ENCODE results near the gene KIF14.
"Not testable (repeated sequence)": the region's sequence is repeated elsewhere in the genome, so short reads cannot be mapped to it uniquely, and the experiment has no call there.

The KIF14 gene

GRCh38 chr1:200556002-200556401 is 64.5 kb downstream of the KIF14 start:
- TF ChIP-seq CTCF (IDR thresholded peaks at IDR 0.05; ENCODE audit: low read depth, low read length), result peak; percentile 42; the same call in 1 of the 2 replicates
- TF ChIP-seq EZH2phosphoT487 (IDR thresholded peaks at IDR 0.05; ENCODE audit: low read depth), result no peak
- H4K20me1 ChIP-seq (ENCODE audit: insufficient read depth, low read length), result no peaks in the 10 kb centered on the region
- H3K9ac ChIP-seq (ENCODE audit: low read length), result no peak overlapping the region
- H3K9me3 ChIP-seq (ENCODE audit: insufficient read depth, low read length), result no peaks in the 10 kb centered on the region
- H3K79me2 ChIP-seq (ENCODE audit: low read length), result no peaks in the 10 kb centered on the region
- H2AFZ ChIP-seq (ENCODE audit: low read depth, low read length), result no peak overlapping the region
- H3K27ac ChIP-seq (ENCODE audit: low read length), result no peak overlapping the region
- H3K36me3 ChIP-seq (replicated peaks; ENCODE audit: low read depth, low read length), result peaks cover 22% of the 10 kb centered on the region
- H3K4me1 ChIP-seq (ENCODE audit: low read length), result peaks cover 7% of the 10 kb centered on the region
- H3K4me3 ChIP-seq (ENCODE audit: low read length), result no peak overlapping the region
- no peak overlapping the region for H3K4me2 ChIP-seq (ENCODE audit: low read length)
- H3K27me3 ChIP-seq (ENCODE audit: low read depth, low read length), result no peaks in the 10 kb centered on the region

- not testable (repeated sequence) for H3K79me2 ChIP-seq (ENCODE audit: low read length); H3K27ac ChIP-seq (ENCODE audit: low read length); H3K9me3 ChIP-seq (ENCODE audit: insufficient read depth, low read length); H3K4me1 ChIP-seq (ENCODE audit: low read length); H3K4me2 ChIP-seq (ENCODE audit: low read length); H3K27me3 ChIP-seq (ENCODE audit: low read depth, low read length); H3K9ac ChIP-seq (ENCODE audit: low read length); H2AFZ ChIP-seq (ENCODE audit: low read depth, low read length); H3K4me3 ChIP-seq (ENCODE audit: low read length); H4K20me1 ChIP-seq (ENCODE audit: insufficient read depth, low read length)
- H3K36me3 ChIP-seq (replicated peaks; ENCODE audit: low read depth, low read length), result peaks cover 14% of the 10 kb centered on the region
Observed at GRCh38 chr1:200552737-200553136, 67.8 kb downstream of the KIF14 start.

GRCh38 chr1:200550367-200550766 is 70.2 kb downstream of the KIF14 start:
- no peak overlapping the region for H3K9ac ChIP-seq (ENCODE audit: low read length)
- peaks cover 24% of the 10 kb centered on the region for H3K4me1 ChIP-seq (ENCODE audit: low read length)
- H3K27me3 ChIP-seq (ENCODE audit: low read depth, low read length), result peaks cover 6% of the 10 kb centered on the region
- peaks cover 8% of the 10 kb centered on the region for H3K36me3 ChIP-seq (replicated peaks; ENCODE audit: low read depth, low read length)
- H3K4me3 ChIP-seq (ENCODE audit: low read length), result no peak overlapping the region
- H4K20me1 ChIP-seq (ENCODE audit: insufficient read depth, low read length), result no peaks in the 10 kb centered on the region
- no peak overlapping the region for H2AFZ ChIP-seq (ENCODE audit: low read depth, low read length)
- no peaks in the 10 kb centered on the region for H3K79me2 ChIP-seq (ENCODE audit: low read length)
- H3K9me3 ChIP-seq (ENCODE audit: insufficient read depth, low read length), result no peaks in the 10 kb centered on the region
- H3K27ac ChIP-seq (ENCODE audit: low read length), result no peak overlapping the region
- no peak for TF ChIP-seq EZH2phosphoT487 (IDR thresholded peaks at IDR 0.05; ENCODE audit: low read depth)
- TF ChIP-seq CTCF (IDR thresholded peaks at IDR 0.05; ENCODE audit: low read depth, low read length), result no peak
- H3K4me2 ChIP-seq (ENCODE audit: low read length), result no peak overlapping the region

- TF ChIP-seq EZH2phosphoT487 (IDR thresholded peaks at IDR 0.05; ENCODE audit: low read depth), result no peak
- no peak for TF ChIP-seq CTCF (IDR thresholded peaks at IDR 0.05; ENCODE audit: low read depth, low read length)
- no peaks in the 10 kb centered on the region for H3K9me3 ChIP-seq (ENCODE audit: insufficient read depth, low read length)
- peaks cover 6% of the 10 kb centered on the region for H3K27me3 ChIP-seq (ENCODE audit: low read depth, low read length)
- H3K4me1 ChIP-seq (ENCODE audit: low read length), result peaks cover 34% of the 10 kb centered on the region
- no peak overlapping the region for H2AFZ ChIP-seq (ENCODE audit: low read depth, low read length)
- H3K36me3 ChIP-seq (replicated peaks; ENCODE audit: low read depth, low read length), result no peaks in the 10 kb centered on the region
- no peaks in the 10 kb centered on the region for H3K79me2 ChIP-seq (ENCODE audit: low read length)
- H4K20me1 ChIP-seq (ENCODE audit: insufficient read depth, low read length), result no peaks in the 10 kb centered on the region
- peak overlapping the region; percentile 15; the same call in 1 of the 2 replicates for H3K4me2 ChIP-seq (ENCODE audit: low read length)
- H3K4me3 ChIP-seq (ENCODE audit: low read length), result no peak overlapping the region
- no peak overlapping the region for H3K9ac ChIP-seq (ENCODE audit: low read length)
- no peak overlapping the region for H3K27ac ChIP-seq (ENCODE audit: low read length)
Observed at GRCh38 chr1:200547386-200547785, 73.2 kb downstream of the KIF14 start.

GRCh38 chr1:200546577-200546976 is 74.0 kb downstream of the KIF14 start:
- Histone ChIP-seq H3K79me2 (ENCODE audit: low read length) (no peaks in the 10 kb centered on the region), H3K9me3 (ENCODE audit: insufficient read depth, low read length) (no peaks in the 10 kb centered on the region), H4K20me1 (ENCODE audit: insufficient read depth, low read length) (no peaks in the 10 kb centered on the region), H3K9ac (ENCODE audit: low read length) (no peak overlapping the region), H2AFZ (ENCODE audit: low read depth, low read length) (no peak overlapping the region), H3K27me3 (ENCODE audit: low read depth, low read length) (peaks cover 8% of the 10 kb centered on the region), H3K36me3 (replicated peaks; ENCODE audit: low read depth, low read length) (no peaks in the 10 kb centered on the region), H3K27ac (ENCODE audit: low read length) (no peak overlapping the region), H3K4me1 (ENCODE audit: low read length) (peaks cover 38% of the 10 kb centered on the region), H3K4me3 (ENCODE audit: low read length) (no peak overlapping the region), H3K4me2 (ENCODE audit: low read length) (peak overlapping the region; percentile 10; the same call in 1 of the 2 replicates)
- TF ChIP-seq EZH2phosphoT487 (IDR thresholded peaks at IDR 0.05; ENCODE audit: low read depth) (no peak), CTCF (IDR thresholded peaks at IDR 0.05; ENCODE audit: low read depth, low read length) (no peak)

Measured in OCI-LY3 (cell line).